ENCODE measurements around the gene MMP21.

The MMP21 gene

DNA sequence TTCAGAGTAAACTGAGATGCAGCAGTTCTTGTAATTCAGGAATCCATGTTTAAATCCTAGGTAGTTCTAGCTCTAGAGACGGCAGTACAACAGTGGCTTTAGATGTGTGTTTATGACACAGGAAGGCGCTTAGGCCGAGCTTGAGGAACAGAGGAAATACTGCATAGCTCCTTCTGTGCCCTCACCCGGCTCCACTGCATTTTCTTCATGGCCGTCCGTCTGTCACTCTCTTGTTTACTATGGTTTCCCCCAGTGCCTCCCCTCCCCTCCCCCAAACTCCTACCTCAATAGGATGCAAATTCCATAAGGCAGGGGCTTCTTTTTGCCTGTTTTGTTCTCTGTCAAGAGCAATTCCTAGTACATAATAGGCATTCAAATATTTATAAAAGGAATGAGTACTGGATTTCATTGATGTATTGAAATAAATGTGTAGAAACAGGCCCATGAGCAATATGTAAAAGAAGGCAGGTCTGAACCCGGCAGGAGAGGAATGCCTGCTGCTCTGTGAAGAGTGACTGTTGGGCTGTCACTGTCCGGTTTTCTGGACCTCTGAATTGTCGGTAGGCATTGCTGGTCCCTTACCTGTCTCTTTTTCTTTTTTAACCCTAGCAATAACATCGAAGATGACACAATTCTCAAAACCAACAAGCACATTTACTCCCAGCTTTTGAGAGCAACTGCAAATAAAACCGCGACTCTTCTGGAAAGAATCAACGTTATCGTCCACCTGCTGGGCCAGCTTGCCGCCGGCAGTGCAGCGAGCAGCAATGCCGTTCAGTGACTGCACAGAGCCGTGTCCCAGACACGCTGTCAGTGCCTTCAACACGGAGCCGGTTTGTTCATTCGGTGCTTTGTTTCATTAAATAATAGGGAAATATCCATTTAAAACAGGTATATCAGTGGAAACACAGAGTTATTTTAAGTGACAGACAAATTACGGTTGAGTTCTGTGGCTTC lies 12.7 kb downstream of the MMP21 start:
- DNase-seq, result no peak

DNA sequence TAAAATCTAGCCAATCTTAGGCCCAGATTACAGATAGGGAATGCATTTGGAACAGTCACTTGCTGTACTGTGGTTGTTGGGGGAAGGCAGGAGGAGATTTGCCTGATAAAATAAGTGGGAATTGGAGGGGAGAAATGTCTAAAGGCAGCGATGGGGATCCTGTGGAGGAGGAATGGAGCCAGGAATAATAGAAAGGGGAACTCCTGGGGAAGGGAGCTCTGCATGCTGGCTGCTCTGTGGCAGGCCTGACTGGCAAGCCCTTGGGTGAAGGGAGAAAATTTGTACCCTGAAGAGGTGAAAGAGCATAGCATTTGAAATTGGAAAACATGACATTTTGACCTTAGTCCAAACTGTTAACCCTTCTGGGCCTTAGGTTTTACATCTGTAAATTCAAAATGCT lies 13.7 kb downstream of the MMP21 start:
- DNase-seq, result no peak

DNA sequence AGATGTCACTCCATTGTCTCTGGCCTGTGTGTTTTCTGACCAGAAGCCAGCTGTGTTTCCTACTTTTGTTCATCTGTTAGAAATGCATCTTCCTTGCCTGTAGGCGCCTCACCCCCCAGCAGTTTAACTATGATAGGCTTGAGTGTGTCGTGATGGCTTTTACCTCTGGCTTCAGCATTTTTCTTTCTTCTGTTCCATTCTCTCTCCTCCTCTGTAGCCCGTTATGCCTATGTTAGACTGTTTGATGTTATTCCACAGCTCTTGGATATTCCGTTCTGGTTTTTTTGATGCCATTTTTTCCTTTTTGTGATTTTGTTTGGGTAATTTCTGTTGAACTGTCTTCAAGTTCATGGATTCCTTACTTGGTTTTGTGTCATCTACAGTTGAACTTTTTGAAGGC lies 17.9 kb downstream of the MMP21 start:
- no peak for DNase-seq

DNA sequence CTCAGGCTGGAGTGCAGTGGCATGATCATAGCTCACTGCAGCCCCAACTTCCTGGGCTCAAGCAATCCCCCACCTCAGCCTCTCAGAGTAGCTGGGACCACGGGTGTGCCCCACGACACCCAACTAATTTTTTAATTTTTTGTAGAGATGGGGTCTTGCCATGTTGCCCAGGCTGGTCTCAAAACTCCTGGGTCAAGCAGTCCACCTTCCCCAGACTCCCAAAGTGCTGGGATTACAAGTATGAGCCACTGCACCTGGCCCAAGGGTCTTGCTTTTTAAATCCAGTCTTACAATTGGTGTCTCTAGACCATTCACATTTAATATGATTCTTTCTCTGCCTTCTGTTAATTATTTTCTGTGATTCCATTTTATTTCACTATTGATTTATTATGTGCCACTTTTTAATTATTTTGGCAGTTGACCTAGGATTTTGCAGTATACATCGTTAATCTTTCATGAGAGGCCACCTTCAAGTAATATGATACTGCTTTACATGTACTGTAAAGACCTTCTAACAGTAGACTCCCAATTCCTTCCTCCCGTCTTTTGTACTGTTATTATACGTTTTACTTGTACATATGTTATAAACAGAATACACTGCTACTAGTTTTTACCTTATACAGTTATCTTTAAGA lies 18.7 kb downstream of the MMP21 start:
- DNase-seq, result no peak

DNA sequence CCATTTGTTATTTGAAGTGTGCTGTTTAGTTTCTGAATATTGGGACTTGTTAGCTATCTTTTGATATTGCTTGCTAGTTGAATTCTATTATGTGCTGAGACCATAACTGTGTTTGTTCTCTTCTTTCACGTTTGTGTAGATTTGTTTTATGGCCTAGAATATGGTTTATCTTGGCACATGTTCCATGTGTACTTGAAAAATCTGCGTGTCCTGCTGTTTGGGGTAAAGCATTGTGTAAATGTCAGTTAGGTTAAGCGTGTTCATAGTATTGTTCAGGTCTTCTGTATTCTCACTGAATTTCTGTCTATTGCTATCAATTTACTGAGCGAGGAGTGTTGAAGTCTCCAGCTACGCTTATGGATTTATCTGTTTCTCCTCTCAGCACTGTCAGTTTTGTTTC lies 19.4 kb downstream of the MMP21 start:
- no peak for DNase-seq

DNA sequence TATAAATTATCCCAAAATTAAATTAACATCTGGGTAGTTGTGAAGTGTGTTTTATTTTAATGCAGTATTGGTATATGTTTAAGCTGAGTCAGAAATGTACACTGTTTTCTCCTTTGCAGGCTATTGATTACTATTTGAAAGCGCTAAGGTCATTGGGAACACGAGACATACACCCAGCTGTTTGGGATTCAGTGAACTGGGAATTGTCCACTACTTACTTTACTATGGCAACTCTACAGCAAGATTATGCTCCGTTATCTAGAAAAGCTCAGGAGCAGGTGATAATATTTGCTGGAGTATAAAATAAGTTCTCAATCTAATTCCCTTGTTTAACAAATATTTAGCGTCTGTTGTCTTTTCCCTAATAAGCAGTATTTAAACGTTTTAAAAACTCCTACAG lies 28.2 kb downstream of the MMP21 start:
- no peak for DNase-seq

DNA sequence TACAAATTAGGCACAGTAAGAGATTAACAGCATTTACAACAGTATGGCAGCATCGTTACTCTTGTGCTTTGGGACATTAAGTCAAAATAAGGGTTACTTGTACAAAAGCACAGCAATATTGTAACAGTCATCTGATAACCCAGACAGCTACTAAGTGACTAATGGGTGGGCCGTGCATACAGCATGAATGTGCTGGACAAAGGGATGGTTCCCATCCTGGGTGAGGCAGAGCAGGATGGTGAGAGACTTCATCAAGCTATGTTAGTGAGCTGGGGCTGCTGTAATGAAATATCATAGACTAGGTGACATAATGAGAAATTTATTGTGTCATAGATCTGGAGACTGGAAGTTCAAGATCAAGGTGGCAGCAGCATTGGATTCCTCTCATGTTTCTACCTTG lies 30.7 kb downstream of the MMP21 start:
- DNase-seq, result no peak

DNA sequence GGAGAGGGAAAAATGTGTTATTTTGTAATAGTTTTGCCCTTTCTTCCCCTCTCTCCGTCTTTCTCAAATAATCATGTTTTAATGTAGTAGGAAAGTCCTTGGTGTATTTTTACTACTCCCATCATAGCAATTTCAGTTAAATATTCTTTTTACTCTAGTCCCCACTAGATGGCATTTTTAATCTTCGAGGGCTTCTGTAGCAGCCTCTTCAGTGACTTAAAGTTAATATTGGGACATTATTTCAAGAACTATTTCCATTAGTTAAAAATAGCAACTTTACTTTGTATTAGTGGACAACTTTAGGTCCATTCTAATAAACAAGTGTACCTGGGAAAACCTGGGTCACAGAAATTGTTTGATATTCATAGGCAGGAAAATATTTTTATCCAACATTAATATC lies 33.2 kb downstream of the MMP21 start:
- peak; percentile 6 for DNase-seq

DNA sequence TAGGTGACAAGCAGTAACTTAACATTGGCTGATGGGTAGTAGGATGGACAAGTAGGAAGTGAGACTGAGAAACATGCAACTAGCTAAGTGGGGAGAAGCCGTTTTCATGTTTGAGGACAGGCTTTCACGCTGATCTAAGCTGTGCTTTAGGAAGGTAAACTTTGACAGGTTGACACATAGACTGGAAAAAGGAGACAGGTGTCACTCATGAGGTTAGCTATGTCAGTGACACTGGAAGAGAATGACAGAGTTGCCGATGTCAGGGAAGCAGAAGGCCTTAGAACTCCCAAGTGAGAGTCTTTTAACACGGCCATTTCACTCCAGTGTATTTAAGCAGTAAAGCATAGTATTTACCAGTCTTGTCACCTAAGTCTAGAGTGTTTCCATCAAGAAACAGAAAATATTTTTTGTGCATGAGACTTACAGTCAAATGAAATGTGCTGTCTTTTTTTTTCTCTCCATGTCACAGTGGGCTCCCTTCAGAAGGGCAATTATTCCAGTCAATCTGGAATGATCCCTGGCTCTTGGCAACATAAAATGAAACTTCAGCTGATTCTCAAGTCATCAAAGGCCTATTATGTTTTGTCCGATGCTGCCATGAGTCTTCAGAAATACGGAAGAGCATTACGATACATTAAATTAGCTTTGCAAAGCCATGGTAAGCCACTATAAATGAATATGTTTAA lies 35.5 kb downstream of the MMP21 start:
- DNase-seq, result no peak

DNA sequence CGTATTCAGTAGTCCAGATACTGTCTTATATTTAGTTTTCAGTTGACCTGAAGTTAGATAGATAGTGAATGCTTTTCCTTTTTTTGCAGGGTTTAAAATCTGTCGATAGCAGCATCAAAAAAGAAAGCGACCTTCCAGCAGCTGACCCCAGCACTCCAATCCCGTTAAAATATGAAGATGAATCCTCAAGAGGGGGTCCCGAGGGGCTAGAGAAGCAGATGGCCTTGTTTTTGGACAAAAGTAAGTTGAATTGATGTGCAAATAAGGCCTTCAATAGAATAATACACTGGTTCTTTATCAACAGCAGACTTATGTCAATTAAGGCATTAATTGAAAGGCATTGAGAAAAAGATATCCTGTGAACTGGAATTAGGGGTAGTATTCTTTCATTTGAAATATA lies 37.4 kb downstream of the MMP21 start:
- no peak for DNase-seq

DNA sequence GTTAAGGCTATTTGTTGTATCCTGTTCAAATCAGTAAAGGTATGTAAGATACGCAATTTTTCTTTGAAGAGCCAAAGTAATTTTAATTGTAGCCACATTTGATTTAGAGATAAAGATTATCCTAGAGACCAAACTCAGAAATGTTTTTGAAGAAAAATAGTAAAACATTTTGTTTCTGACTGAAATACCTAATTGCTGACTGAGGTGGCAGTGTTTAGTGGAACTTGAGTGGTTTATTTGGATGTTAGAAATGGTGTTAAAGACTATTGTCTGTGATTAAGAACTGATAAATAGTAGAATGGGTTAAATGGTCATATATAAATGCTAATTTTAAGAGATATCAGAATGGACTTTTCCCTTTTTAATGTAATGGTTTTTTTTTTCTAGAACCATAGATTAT lies 40.8 kb downstream of the MMP21 start:
- no peak for DNase-seq

DNA sequence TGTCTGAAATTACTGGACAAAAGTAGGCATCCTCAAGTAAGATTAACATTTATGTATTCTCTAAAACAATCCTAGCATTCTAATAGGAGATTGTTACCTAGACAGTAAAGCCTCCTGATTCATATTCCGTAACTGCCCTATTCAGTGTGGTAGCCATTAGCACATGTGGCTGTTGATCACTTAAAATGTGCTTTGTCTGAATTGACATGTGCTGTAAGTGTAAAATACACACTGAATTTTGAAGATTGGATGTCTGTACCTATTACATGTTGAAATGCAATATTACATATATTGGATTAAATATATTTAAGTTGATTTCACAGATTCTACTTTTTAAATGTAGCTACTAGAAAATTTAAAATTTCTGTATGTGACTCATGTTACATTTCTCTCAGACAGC lies 41.5 kb downstream of the MMP21 start:
- DNase-seq, result no peak

DNA sequence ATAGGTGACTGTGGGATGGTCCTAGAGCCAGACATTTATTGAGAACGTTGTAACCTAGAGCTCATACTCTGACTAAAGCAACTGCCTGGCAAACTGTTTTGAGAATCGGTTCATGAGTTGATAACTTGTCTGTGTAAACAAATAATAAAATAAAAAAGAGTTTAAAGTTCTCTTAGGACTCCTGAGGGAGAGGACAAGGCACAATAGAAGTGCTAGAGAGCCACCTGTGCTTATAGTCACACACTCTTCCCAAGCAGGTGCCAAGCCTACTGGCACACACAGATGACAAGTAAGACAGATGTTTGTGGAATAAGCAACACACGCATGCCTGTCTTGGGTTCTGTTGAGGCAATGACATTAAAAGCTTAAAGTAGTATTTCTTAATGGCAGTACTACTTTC lies 48.2 kb downstream of the MMP21 start:
- no peak for DNase-seq

DNA sequence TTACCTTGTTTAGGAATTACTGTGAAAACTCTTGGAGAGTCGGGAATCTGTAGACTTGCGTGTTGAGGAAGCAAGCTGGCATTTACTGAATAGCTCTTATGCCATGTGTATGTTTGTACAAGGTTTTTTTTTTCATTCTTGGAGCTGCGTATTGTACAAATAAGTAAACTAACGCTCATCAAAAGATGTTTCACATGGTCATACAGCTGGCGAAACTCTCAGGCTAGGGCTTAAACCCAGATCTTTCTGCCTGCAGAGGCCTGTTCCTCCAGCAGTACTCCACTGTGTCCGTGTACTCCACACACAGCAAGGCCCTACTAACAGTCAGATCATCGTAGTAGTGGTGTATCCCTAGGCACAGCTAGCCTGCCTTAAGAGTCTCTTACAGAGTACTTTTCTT lies 48.7 kb downstream of the MMP21 start:
- DNase-seq, result no peak

DNA sequence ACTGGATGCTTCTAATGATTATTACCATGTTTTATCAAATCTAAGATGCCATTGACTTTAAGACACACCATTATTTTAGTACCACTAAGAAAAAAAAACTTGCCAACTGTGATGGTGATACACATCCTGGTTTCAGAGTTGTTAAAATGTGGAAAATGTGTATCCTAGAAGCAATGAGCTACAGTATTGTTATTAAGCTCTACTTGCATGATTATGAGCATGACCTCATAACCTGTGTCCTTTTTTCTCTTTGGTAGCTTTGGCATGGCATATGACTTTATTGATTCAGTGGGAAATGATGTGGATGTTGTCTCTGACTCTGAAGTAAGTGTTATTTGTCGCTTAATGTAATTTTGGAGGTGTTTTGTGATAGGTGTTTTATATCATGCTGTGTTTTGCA lies 52.8 kb downstream of the MMP21 start:
- no peak for DNase-seq

DNA sequence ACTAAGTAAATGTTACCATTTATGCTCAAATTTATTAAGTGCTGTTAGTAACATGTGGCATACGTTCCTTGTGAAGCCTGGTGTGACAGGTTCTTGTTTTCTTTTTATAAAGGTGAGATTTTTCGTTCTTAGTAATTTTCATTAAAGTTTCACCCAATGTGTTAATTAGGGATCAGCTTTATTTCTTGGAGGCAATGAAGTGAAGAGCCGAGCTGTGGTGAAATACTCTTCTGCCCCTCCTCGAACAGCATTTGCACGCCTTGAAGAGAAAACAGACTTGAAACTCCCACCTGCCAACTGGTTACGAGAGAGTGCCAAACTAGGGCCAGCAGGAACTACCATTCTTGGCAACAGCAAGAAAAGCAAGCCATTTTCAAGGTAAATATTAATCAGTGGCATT lies 54.6 kb downstream of the MMP21 start:
- DNase-seq, result no peak

DNA sequence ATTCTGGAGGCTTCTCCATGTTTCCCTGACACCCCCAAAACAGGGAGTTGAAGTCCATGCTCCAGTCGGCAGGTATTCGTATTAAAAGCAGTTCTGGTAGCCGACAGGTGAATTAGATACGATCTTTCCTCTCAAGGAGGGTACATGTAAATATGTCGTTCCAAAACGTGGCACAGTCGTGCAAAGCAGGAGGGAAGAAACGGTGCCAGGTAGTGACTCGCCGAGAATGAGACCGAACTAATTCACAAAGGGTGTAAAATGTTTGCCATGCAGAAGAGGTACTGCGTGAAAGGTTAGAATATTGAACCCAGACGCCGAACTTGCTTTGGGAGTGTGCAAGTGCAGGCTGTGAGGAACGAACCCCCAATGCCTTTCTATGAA lies 55.6 kb downstream of the MMP21 start:
- DNase-seq, result no peak

DNA sequence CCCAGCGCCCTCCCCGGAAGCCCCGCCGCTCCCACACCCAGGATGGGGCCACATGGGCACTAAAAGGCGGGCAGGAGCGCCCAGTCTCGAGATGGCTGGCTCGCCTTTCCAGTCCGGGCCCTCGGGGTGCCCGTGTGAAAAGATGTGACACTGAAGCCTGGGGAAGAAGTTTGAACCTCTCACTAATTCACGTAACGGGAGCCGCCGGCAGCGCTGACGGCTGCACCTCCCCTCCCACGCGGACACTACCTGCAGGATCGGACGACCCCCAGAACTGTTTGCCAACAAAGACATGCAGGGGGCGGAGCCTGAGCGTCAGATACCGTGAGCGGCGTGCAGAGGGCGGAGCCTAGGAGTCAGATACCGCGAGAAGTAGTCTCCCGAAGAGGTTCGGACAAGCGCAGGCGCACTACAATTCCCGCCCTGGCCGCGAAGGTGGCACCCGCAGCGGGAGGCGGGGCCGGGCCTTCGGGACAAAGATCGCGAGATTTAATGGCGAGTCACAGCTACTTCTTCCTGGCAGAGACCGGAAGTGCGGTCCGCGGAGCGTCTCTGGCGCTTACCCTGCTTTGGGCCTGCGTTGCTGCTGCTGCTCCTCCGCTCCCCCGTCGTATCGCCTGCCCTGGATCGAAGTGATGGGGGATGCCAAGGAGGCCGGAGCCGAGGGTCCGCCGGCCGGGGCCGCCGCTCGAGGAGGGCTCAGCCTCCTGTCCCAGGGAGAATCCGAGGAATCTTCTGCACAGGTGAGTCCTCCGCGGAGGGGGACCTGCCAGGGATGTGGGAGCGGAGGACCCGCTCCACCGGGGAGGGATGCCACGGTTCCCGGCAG lies 56.2 kb downstream of the MMP21 start, which contains the start of gene EDRF1:
EDRF1 (plus strand) TSS at position 537 of the 829 bp plus-strand sequence; CDS start at position 636, 99 bp downstream.
- DNase-seq, result peak; percentile 99

Data from fibroblast of skin of scalp (primary cell).